ENCODE results near the gene PDK3. TPM values are rescaled to one million over a fixed set of nuclear protein-coding genes. Genes with fewer than 3 reads are reported as not detected.

PDK3 gene
- total RNA-seq, 2 experiments from 2014 or later, result 39.8 to 41.3 TPM

DNA sequence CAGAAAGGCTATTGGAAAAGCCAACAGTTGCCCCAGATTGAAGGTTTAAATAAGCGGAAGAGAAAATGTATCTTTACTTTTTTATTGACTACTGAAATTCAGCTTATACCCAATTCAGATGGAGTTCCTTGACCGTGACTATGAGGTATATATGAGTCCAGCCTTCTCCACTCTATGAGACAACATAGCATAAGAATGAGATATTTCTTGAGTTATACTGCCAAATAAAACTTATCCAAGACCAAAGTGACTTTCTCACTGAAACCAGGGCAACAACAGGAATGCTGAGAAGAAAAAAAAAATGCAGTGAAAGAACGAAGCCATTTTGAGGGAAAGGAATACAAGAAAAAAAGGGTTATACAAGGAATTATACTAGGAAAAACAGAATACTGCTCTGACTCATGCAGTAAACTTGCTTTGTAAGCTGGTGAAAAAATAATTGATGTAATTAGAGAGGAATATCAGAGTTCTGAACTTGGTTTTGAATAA, 16.3 kb upstream of the PDK3 start:
- ChIA-PET CTCF (interaction anchor here (0.9 to 1.5 kb wide), 2 partner anchors 51 to 53 kb away, joined by 3 read pairs; no protein-coding TSS in a partner anchor), POLR2A (no interaction called here)
- Mint-ChIP-seq H3K27me3 (no peaks in the 10 kb centered on the region), H3K4me3 (no peak overlapping the region), H3K36me3 (no peaks in the 10 kb centered on the region), H3K4me1 (ENCODE audit: low read depth) (no peaks in the 10 kb centered on the region), H3K9me3 (no peaks in the 10 kb centered on the region), H3K27ac (no peak overlapping the region)
- no peak for DNase-seq
- intact Hi-C loops (cut with micrococcal nuclease), result no loop called here

DNA sequence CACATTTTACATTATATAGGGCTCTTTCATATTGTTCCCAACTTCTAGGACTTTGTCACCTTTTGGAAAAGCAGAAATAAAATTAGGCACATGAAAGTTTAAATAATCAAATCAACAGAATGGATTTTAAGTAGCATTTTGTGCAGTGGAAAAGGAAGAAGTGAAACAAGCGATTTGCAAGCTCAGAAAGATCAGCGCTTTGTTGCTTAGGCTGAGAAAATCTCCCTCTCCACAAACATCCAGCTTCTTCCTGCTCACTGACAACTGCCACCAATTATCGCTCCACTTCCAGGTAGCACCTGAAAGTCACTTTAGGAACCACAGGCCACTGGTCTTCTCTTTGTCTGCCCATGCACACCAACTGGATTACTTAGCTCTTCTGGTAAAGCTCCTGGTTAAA, 2.0 kb upstream of the PDK3 start:
- Mint-ChIP-seq H3K9me3 (no peaks in the 10 kb centered on the region), H3K4me1 (ENCODE audit: low read depth) (peaks cover 24% of the 10 kb centered on the region), H3K4me3 (no peak overlapping the region), H3K27ac (no peak overlapping the region), H3K27me3 (no peaks in the 10 kb centered on the region), H3K36me3 (no peaks in the 10 kb centered on the region)
- DNase-seq, result no peak
- CTCF ChIA-PET, result interaction anchor here (0.7 to 2.5 kb wide), 2 partner anchors 36 to 546 kb away, joined by 3 to 19 read pairs; no protein-coding TSS in a partner anchor
- intact Hi-C loops (cut with micrococcal nuclease), result no loop called here
- POLR2A ChIA-PET, result no interaction called here

DNA sequence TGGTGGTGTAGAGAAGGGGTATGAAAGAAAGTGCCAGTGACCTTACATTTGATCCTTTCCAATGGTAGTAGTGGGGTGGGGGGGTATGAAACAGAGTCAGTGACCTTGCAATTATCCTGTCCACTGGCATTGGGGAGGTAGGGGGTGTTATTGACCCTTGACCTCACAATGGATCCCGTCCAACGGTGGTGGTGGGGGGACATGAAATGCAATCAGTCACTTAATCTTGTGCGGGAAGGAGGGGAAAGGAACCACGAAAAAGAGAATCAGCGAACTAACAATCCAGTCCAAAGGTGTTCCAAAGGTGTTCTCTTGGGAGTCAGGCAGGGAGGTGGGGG, 619 bp upstream of the PDK3 start:
- H3K27me3 Mint-ChIP-seq, result no peaks in the 10 kb centered on the region
- peaks cover 33% of the 10 kb centered on the region for H3K4me1 Mint-ChIP-seq (ENCODE audit: low read depth)
- ChIA-PET POLR2A (interaction anchor here (0.6 to 3.2 kb wide), 3 partner anchors 15 to 435 kb away, joined by 3 to 27 read pairs (median 4); no protein-coding TSS in a partner anchor), CTCF (interaction anchor here (2.5 kb wide), 1 partner anchor 35 kb away, joined by 19 read pairs; no protein-coding TSS in a partner anchor)
- peak overlapping the region; percentile 85 for H3K27ac Mint-ChIP-seq
- intact Hi-C loops (cut with micrococcal nuclease), result no loop called here
- no peaks in the 10 kb centered on the region for H3K9me3 Mint-ChIP-seq
- DNase-seq, result no peak
- H3K36me3 Mint-ChIP-seq, result no peaks in the 10 kb centered on the region
- peak overlapping the region; percentile 75 for H3K4me3 Mint-ChIP-seq

- Mint-ChIP-seq H3K27ac (peak overlapping the region; percentile 76), H3K27me3 (no peaks in the 10 kb centered on the region), H3K4me1 (ENCODE audit: low read depth) (peaks cover 38% of the 10 kb centered on the region), H3K4me3 (peak overlapping the region; percentile 74), H3K36me3 (no peaks in the 10 kb centered on the region), H3K9me3 (no peaks in the 10 kb centered on the region)
- intact Hi-C loops (cut with micrococcal nuclease), result loop anchor here (1.0 to 5.0 kb wide), 4 partner anchors 8 to 47 kb away; no protein-coding TSS in a partner anchor
- DNase-seq, result no peak
- POLR2A ChIA-PET, result interaction anchor here (0.9 to 3.2 kb wide), 2 partner anchors 14 to 21 kb away, joined by 3 to 27 read pairs; no protein-coding TSS in a partner anchor
- CTCF ChIA-PET, result interaction anchor here (0.6 to 2.5 kb wide), 5 partner anchors 22 to 355 kb away, joined by 3 to 19 read pairs (median 3); no protein-coding TSS in a partner anchor
Observed at GRCh38 chrX:24465532-24465865, 413 bp downstream of the PDK3 start.

DNA sequence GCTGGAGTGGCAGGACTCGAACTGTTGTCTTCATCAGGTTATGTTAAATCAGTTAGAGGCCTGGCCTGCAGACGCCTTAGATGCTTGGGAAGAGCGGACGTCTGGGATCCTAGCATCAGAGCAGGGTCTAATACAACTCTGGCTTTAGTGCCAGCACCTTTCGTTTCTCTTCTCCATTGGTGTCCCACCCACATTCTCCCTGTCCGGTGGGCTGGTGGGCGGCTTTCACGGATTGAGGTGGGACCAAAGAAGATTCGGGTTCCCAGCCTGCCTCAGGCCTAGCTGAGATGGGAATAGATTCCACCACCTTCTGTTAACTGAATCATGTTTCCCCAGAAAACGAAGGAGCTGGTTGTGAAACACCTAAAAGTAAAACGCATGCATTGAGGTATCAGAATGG, 939 bp downstream of the PDK3 start:
- H3K4me1 Mint-ChIP-seq (ENCODE audit: low read depth), result peaks cover 40% of the 10 kb centered on the region
- ChIA-PET CTCF (interaction anchor here (0.8 to 2.4 kb wide), 3 partner anchors 22 to 70 kb away, joined by 3 to 10 read pairs (median 3); no protein-coding TSS in a partner anchor), POLR2A (interaction anchor here (3.2 kb wide), 1 partner anchor 13 kb away, joined by 27 read pairs; no protein-coding TSS in a partner anchor)
- H3K27ac Mint-ChIP-seq, result peak overlapping the region; percentile 76
- H3K4me3 Mint-ChIP-seq, result peak overlapping the region; percentile 74
- H3K36me3 Mint-ChIP-seq, result no peaks in the 10 kb centered on the region
- no peaks in the 10 kb centered on the region for H3K27me3 Mint-ChIP-seq
- no peaks in the 10 kb centered on the region for H3K9me3 Mint-ChIP-seq
- DNase-seq, result no peak
- intact Hi-C loops (cut with micrococcal nuclease), result loop anchor here (5.0 kb wide), 1 partner anchor 46 kb away; no protein-coding TSS in a partner anchor

GRCh38 chrX:24468245-24468644, 3.2 kb downstream of the PDK3 start:
- intact Hi-C loops (cut with micrococcal nuclease), result loop anchor here (5.0 kb wide), 1 partner anchor 44 kb away; no protein-coding TSS in a partner anchor
- ChIA-PET CTCF (interaction anchor here (2.4 kb wide), 1 partner anchor 30 kb away, joined by 10 read pairs; no protein-coding TSS in a partner anchor), POLR2A (no interaction called here)
- Mint-ChIP-seq H3K27me3 (no peaks in the 10 kb centered on the region), H3K27ac (peak overlapping the region; percentile 66), H3K4me3 (no peak overlapping the region), H3K36me3 (no peaks in the 10 kb centered on the region), H3K4me1 (ENCODE audit: low read depth) (peaks cover 51% of the 10 kb centered on the region), H3K9me3 (no peaks in the 10 kb centered on the region)
- DNase-seq, result no peak

DNA sequence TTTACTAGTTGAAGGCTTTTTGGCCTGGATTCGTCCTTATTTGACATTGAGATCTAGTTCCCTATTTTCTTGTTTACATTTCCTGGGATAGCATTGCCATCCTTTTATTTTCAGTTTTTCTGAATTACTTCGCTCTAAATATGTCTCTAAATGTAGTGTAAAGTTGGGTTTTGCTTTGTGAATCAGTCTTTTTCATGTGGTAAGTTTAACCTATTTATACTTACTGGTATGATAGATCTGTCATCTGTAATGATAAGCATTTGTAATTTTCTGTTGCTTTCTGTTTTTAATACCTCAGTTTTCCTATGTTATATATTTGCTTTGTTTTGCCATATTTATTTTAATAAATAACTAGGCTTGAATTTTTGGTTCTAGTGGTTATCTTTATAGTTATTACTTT, 6.7 kb downstream of the PDK3 start:
- peak overlapping the region; percentile 9 for H3K4me3 Mint-ChIP-seq
- no peaks in the 10 kb centered on the region for H3K36me3 Mint-ChIP-seq
- intact Hi-C loops (cut with micrococcal nuclease), result loop anchor here (10.0 kb wide), 1 partner anchor 807 kb away; the partner anchor contains the start of gene PRDX4
- no peaks in the 10 kb centered on the region for H3K9me3 Mint-ChIP-seq
- POLR2A ChIA-PET, result no interaction called here
- CTCF ChIA-PET, result no interaction called here
- peak overlapping the region; percentile 72 for H3K27ac Mint-ChIP-seq
- H3K27me3 Mint-ChIP-seq, result no peaks in the 10 kb centered on the region
- no peak for DNase-seq
- H3K4me1 Mint-ChIP-seq (ENCODE audit: low read depth), result peaks cover 60% of the 10 kb centered on the region

DNA sequence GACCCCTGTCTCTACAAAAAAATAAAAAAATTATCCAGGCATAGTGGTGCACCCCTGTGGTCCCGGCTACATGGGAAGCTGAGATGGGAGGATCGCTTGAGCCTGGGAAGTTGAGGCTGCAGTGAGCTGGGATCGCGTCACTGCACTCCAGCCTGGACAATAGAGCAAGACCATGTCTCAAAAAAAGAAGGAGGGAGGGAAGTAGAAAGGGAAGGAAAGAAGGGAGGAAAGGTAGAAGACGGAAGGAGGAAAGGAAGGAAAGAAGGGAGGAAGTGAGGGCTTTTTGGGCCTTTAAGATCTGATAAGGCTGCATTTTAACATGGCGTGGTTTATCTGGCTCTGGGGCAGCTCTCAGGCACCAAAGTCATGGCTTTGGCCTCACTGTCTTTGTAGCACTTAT, 10.4 kb downstream of the PDK3 start:
- H3K4me3 Mint-ChIP-seq, result no peak overlapping the region
- intact Hi-C loops (cut with micrococcal nuclease), result loop anchor here (10.0 kb wide), 1 partner anchor 811 kb away; the partner anchor contains the start of gene PRDX4
- H3K27me3 Mint-ChIP-seq, result no peaks in the 10 kb centered on the region
- DNase-seq, result no peak
- CTCF ChIA-PET, result no interaction called here
- H3K9me3 Mint-ChIP-seq, result no peaks in the 10 kb centered on the region
- peak overlapping the region; percentile 51 for H3K27ac Mint-ChIP-seq
- H3K4me1 Mint-ChIP-seq (ENCODE audit: low read depth), result peaks cover 57% of the 10 kb centered on the region
- no peaks in the 10 kb centered on the region for H3K36me3 Mint-ChIP-seq
- POLR2A ChIA-PET, result no interaction called here

GRCh38 chrX:24478509-24478908, 13.4 kb downstream of the PDK3 start:
- Mint-ChIP-seq H3K27ac (peak overlapping the region; percentile 97), H3K9me3 (peaks cover 10% of the 10 kb centered on the region), H3K4me1 (ENCODE audit: low read depth) (peaks cover 68% of the 10 kb centered on the region), H3K36me3 (peaks cover 7% of the 10 kb centered on the region), H3K4me3 (peak overlapping the region; percentile 69), H3K27me3 (no peaks in the 10 kb centered on the region)
- POLR2A ChIA-PET, result interaction anchor here (0.8 to 3.9 kb wide), 2 partner anchors 13 to 224 kb away, joined by 3 to 27 read pairs; partner anchors contain the start of gene PDK3
- intact Hi-C loops (cut with micrococcal nuclease), result loop anchor here (10.0 kb wide), 1 partner anchor 814 kb away; the partner anchor contains the start of gene PRDX4
- DNase-seq, result no peak
- CTCF ChIA-PET, result interaction anchor here (1.6 to 2.4 kb wide), 2 partner anchors 20 to 83 kb away, joined by 3 to 20 read pairs; no protein-coding TSS in a partner anchor

DNA sequence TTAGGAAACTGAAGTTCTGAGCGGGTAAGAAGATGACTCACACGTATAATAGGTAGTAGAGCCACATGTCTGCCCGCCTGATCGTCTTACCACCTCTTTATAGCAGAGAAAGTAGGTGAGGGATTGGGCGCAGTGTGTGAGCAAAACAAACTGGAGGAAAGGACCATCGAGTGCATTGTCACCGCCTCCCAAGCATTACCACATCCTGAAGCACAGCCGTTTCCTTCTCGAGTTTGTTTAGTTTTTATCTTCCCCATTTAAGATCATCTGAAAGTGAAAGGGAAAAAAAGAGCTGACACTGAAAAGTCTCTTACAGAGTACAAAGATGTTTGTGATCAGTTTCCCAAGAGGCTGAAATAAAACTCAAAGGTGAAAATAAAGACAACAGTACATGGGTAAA, 14.8 kb downstream of the PDK3 start:
- peak overlapping the region; percentile 97 for H3K27ac Mint-ChIP-seq
- no peaks in the 10 kb centered on the region for H3K27me3 Mint-ChIP-seq
- H3K9me3 Mint-ChIP-seq, result peaks cover 10% of the 10 kb centered on the region
- peak; percentile 85 for DNase-seq
- peaks cover 63% of the 10 kb centered on the region for H3K4me1 Mint-ChIP-seq (ENCODE audit: low read depth)
- intact Hi-C loops (cut with micrococcal nuclease), result loop anchor here (1.0 to 10.0 kb wide), 7 partner anchors 15 to 815 kb away; partner anchors contain the start of genes PDK3 and PRDX4
- peak overlapping the region; percentile 69 for H3K4me3 Mint-ChIP-seq
- ChIA-PET CTCF (interaction anchor here (1.5 to 2.4 kb wide), 2 partner anchors 19 to 84 kb away, joined by 3 to 20 read pairs; no protein-coding TSS in a partner anchor), POLR2A (interaction anchor here (1.0 to 3.9 kb wide), 2 partner anchors 10 to 14 kb away, joined by 3 to 27 read pairs; partner anchors contain the start of gene PDK3)
- H3K36me3 Mint-ChIP-seq, result peaks cover 7% of the 10 kb centered on the region

- intact Hi-C loops (cut with micrococcal nuclease), result loop anchor here (1.0 to 2.0 kb wide), 5 partner anchors 14 to 330 kb away; partner anchors contain the start of gene PDK3
- no peak for DNase-seq
- no peaks in the 10 kb centered on the region for H3K27me3 Mint-ChIP-seq
- peaks cover 7% of the 10 kb centered on the region for H3K36me3 Mint-ChIP-seq
- peak overlapping the region; percentile 69 for H3K4me3 Mint-ChIP-seq
- CTCF ChIA-PET, result interaction anchor here (1.5 to 2.4 kb wide), 2 partner anchors 18 to 84 kb away, joined by 3 to 20 read pairs; no protein-coding TSS in a partner anchor
- H3K9me3 Mint-ChIP-seq, result peaks cover 10% of the 10 kb centered on the region
- H3K27ac Mint-ChIP-seq, result peak overlapping the region; percentile 97
- peaks cover 60% of the 10 kb centered on the region for H3K4me1 Mint-ChIP-seq (ENCODE audit: low read depth)
- POLR2A ChIA-PET, result interaction anchor here (1.0 to 3.9 kb wide), 2 partner anchors 10 to 14 kb away, joined by 3 to 27 read pairs; partner anchors contain the start of gene PDK3
Observed at GRCh38 chrX:24480400-24480865, 15.3 kb downstream of the PDK3 start.

Data from activated CD4-positive, alpha-beta memory T cell treated with anti-CD3 and anti-CD28 coated beads for 36 hours (primary cell).